GM21717 (cell line): ENCODE measurements around the gene USE1.

Source experiments
- ATAC-seq: cut with Tn5 transposase; IDR thresholded peaks from one replicate; pipeline ENCODE4 v1.9.1; 2021; ENCODE audit warnings: mild to moderate bottlenecking, moderate library complexity; ENCODE audit not compliant: unreplicated experiment

The USE1 gene

GRCh38 chr19:17256130-17256529 lies 41.0 kb downstream of the USE1 start:
- ATAC-seq: no peak

GRCh38 chr19:17259118-17259780 lies 44.1 kb downstream of the USE1 start:
- ATAC-seq: no peak

- no peak for ATAC-seq
These were observed 44.8 kb downstream of the USE1 start for GRCh38 chr19:17259934-17260333.

GRCh38 chr19:17260842-17261325 lies 45.7 kb downstream of the USE1 start:
- no peak for ATAC-seq

- no peak for ATAC-seq
These were observed 47.4 kb downstream of the USE1 start for GRCh38 chr19:17262557-17262956.

GRCh38 chr19:17263712-17264640 lies 48.8 kb downstream of the USE1 start:
- ATAC-seq: no peak

GRCh38 chr19:17264641-17264979 lies 49.5 kb downstream of the USE1 start, which contains the start of gene USHBP1:
TSS of gene USHBP1 (minus strand) at chr19:17264745. CDS start at chr19:17264299, 446 bp downstream.
- no peak for ATAC-seq

- no peak for ATAC-seq
These were observed 50.9 kb downstream of the USE1 start for GRCh38 chr19:17266026-17266425.

GRCh38 chr19:17266589-17266974 lies 51.4 kb downstream of the USE1 start:
- ATAC-seq: no peak

GRCh38 chr19:17266975-17267788 lies 52.0 kb downstream of the USE1 start, which contains the start of gene BABAM1:
TSS of gene BABAM1 (plus strand) at chr19:17267443. CDS start at chr19:17268807, 1,364 bp downstream.
- ATAC-seq: peak; percentile 80

GRCh38 chr19:17268754-17269153 lies 53.6 kb downstream of the USE1 start:
- ATAC-seq: no peak
